HG03175 (cell line): ENCODE results near the gene INPP5J.
"Not testable (repeated sequence)": the region's sequence is repeated elsewhere in the genome, so short reads cannot be mapped to it uniquely, and the experiment has no call there.

Experiments used
- ATAC-seq: cut with Tn5 transposase; IDR thresholded peaks from one replicate; pipeline ENCODE4 v1.9.1; 2021; ENCODE audit warnings: mild to moderate bottlenecking, moderate library complexity; ENCODE audit not compliant: unreplicated experiment

The INPP5J gene, protein sequence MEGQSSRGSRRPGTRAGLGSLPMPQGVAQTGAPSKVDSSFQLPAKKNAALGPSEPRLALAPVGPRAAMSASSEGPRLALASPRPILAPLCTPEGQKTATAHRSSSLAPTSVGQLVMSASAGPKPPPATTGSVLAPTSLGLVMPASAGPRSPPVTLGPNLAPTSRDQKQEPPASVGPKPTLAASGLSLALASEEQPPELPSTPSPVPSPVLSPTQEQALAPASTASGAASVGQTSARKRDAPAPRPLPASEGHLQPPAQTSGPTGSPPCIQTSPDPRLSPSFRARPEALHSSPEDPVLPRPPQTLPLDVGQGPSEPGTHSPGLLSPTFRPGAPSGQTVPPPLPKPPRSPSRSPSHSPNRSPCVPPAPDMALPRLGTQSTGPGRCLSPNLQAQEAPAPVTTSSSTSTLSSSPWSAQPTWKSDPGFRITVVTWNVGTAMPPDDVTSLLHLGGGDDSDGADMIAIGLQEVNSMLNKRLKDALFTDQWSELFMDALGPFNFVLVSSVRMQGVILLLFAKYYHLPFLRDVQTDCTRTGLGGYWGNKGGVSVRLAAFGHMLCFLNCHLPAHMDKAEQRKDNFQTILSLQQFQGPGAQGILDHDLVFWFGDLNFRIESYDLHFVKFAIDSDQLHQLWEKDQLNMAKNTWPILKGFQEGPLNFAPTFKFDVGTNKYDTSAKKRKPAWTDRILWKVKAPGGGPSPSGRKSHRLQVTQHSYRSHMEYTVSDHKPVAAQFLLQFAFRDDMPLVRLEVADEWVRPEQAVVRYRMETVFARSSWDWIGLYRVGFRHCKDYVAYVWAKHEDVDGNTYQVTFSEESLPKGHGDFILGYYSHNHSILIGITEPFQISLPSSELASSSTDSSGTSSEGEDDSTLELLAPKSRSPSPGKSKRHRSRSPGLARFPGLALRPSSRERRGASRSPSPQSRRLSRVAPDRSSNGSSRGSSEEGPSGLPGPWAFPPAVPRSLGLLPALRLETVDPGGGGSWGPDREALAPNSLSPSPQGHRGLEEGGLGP

DNA sequence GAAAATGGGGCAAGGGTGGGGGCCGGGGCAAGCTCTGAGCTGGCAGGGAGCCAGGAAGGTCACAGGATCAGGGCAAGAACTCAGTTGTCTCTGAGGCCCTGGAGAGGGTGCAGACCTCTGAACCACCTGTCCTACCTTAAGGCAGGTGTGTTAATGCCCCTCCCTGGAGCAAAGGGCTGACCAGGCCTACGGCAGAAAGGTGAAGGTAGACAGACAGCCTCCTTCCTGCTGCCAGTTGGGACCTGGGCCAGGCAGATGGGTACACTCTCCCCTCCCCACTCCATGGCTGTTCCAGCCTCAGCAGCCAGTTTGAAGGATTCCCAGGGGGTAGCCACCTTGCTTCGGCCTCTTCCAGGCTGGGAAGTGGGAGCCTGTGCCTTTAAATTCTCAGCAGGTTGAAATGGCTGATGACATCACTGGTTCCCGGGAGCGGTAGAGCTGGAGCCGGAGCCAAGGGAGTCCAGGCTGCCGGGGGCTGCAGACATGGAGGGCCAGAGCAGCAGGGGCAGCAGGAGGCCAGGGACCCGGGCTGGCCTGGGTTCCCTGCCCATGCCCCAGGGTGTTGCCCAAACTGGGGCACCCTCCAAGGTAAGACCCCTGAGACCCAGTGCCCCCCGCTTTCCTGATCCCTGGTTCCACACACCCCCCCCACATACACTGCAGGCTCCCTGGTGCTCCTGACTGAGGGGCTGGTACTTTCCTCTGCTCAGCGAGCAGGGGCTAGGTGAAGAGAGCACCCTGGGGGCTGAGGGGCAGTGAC is at the start of gene INPP5J:
INPP5J (plus strand) TSS at position 435 of the 760 bp plus-strand sequence; CDS start at position 484, 49 bp downstream.
- ATAC-seq, result no peak

- ATAC-seq, result not testable (repeated sequence)
Observed at GRCh38 chr22:31073125-31073524, 49.6 kb upstream of the INPP5J start.

DNA sequence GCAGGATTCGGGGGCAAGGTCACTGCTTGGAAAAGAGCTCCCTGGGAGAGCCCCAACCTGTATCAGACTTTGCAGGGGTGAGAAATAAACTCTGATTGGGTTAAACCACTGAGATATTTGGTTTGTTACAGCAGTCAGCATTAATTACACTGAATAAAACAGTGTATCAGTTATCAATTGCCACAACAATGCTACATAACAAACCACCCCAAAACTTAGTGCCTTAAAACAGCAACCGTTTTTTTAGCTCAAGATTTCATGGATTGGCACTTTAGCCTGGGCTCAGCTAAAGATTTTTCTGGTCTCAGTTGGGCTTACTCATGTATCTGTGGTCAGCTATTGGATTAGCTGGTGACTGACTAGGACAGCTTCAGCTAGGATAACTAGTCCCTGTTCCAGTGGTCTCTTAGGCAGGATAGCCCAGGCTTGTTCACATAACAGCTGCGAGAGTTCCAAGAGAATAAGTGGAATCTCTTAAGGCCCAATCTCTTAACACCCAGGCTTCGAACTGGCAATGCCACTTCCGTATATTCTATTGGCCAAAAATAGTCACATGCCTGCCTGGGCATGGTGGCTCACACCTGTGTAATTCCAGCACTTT is 49.1 kb upstream of the INPP5J start:
- ATAC-seq, result not testable (repeated sequence)

GRCh38 chr22:31075961-31076360 is 46.8 kb upstream of the INPP5J start:
- ATAC-seq, result no peak

DNA sequence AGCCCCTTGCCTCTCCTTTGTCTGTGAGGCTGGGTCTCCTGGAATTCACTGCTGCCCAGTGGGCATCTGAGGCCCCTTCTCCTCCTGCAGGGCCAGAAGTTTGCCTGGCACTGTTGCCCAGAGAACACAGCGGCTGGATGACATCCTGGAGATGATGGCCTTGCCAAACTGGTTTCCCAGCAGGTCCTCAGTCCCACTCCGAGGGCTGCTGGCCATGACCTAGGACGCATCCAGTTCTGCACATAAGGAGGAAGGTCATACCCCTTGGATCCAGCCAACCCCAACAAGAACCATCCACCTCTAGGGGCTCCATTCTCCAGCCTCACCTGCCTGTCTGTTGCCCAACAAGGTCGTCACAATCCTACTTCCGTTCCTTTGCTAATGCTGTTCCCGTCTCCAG is 45.1 kb upstream of the INPP5J start:
- ATAC-seq, result no peak

DNA sequence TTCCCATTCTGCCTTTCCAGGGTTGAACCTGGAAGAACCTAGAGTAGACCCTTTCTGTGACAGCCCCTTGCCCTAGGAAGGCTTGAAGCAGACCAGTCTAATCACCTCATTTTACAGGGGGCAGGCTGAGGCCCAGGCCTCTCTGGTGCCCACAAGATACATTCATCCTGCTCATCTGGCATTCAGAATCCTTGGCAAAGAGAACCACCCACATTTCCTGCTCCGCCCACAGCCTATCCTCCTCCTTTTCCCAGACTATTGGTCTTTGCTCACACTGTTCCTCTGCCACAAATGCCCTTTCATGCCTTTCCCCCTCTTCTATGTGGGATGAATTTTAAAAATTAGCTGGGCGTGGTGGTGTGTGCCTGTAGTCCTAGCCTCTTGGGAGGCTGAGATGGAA is 44.4 kb upstream of the INPP5J start:
- not testable (repeated sequence) for ATAC-seq

DNA sequence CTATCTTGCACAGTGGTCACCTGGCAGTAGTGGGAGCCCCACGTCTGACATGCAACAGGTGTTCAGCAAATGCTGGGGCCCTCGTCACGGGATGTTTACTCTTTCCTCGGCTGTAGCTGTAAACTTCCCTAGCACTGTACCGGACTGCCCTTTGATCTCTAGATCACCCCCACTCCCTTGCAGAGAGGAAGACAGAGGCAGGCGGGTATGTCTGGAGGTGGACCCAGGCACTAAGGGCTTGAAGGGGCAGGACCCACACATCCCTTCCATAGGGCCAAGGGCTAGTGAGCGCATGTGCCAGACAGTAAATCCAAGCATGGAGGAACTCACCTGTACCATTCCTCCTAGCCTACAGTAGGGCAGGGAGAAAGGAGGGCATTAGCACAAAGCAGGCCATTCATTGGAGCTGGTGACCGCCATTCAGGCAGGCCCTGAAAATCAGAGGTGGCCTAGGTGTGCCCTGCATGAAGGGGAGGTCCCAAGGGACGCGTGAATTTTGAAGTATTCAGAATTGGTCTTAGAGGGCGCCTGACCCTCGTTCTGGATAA is 43.6 kb upstream of the INPP5J start:
- ATAC-seq, result no peak

- ATAC-seq, result no peak
Observed at GRCh38 chr22:31080164-31080847, 42.5 kb upstream of the INPP5J start.

- peak; percentile 58 for ATAC-seq
Observed at GRCh38 chr22:31080848-31081649, 41.7 kb upstream of the INPP5J start, which contains the start of gene SMTN. Gene SMTN, plus strand, starts transcription at chr22:31081318. Its CDS starts 1,941 bp downstream, at chr22:31083259.

DNA sequence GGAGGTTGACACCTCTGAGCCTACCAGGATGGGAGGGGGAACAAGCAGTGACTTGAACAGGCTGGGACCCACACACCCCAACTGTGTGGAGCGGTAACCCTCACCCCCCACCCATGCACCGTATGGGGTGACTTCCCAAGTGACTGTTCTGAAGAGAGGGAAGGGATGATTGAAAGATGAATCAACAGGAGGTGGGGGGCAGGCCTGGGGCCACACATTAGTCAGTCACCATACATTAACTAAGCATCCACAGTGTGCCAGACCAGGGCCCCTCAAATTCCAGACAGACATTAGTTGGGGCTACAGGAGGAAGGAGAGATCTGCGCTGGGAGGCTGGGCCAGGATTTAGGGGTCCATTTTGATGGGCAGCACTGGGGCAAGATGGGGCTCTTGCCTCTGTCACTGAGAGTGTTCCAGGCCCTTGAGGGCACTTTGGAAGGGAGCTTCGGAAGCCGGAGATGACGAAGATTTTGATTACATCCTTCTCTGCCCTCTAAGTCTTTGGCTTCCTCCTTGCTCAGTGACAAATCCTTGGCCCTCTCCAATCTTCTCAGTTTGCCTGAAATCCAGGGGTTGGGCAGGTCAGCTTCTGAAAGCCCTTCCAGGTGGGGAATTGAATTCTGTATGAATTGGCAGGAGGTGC is 40.7 kb upstream of the INPP5J start:
- no peak for ATAC-seq

DNA sequence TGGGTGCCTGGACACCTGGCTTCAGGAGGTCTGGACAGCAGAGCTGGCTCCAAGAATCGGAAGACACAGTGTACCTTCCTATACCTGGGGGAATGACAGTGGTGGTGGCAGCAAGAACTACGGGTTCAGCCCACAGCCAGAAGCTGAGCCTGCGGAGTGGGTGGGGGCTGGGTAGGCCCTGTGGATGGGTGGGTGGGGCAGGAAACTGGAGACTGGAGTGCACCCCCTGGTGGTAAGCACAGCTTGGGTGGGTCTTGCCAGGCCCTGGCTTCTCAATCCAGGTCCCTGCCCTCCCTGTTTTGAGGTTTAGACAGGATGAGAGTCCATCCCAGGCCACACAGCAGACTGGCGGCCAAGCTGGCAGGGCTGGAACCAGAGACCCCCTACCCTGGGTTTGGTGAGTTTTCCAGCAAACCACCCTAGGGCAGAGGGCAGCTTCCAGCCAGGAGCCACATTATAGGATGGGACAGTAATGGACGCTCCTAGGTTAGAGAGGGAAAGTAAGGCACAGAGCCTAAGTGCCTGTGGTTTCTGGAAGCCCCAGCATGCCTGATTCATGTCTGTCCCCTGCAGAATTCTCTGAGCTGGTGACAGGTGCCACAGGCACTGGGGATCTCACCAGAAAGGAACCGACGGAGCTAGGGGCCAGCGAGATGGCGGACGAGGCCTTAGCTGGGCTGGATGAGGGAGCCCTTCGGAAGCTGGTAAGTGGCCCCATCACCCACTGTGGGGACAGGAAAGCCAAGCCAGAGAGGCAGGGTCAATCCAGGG is 40.0 kb upstream of the INPP5J start:
- no peak for ATAC-seq

DNA sequence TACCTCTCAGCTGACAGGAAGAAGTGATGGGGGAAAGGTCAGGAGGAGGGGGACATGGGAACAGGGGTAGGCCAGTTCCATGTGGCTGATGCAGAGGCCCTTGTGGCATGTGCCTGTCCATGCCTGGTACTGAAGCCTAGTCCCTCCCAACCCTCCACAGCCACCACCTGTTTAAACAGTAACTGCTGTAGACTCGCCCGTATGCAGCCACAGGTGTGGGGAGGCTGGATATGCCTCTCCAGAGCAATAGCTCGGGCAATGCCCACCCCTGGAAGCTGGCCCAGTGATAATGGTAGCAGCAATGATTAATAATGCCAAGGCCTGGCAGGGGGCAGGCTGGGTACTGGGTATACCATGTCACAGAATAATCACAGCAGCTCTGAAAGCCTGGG is 39.4 kb upstream of the INPP5J start:
- no peak for ATAC-seq

GRCh38 chr22:31083923-31084810 is 38.6 kb upstream of the INPP5J start:
- ATAC-seq, result no peak

- peak; percentile 72 for ATAC-seq
Observed at GRCh38 chr22:31084811-31085492, 37.8 kb upstream of the INPP5J start.

DNA sequence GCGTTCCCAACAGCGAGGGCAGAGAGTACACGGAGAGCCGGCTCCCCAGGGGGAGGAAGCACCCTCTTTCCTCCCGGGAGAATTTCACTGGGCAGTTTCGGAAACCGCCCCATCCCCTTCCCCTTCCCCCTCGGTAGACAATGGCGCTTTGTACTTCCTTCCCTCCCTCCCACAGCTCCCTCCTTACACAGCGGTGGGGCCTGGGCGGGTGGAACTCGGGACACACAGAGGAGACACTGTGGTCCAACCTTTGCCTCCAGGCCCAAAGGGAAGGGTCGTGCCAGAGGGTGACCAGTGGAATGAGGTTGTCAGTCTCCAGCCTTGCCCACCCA is 37.3 kb upstream of the INPP5J start:
- no peak for ATAC-seq

- no peak for ATAC-seq
Observed at GRCh38 chr22:31085928-31086327, 36.8 kb upstream of the INPP5J start.
